Measurements from ENCODE around the gene ANKZF1.
"Not testable (repeated sequence)": the region's sequence is repeated elsewhere in the genome, so short reads cannot be mapped to it uniquely, and the experiment has no call there.

Gene ANKZF1

DNA sequence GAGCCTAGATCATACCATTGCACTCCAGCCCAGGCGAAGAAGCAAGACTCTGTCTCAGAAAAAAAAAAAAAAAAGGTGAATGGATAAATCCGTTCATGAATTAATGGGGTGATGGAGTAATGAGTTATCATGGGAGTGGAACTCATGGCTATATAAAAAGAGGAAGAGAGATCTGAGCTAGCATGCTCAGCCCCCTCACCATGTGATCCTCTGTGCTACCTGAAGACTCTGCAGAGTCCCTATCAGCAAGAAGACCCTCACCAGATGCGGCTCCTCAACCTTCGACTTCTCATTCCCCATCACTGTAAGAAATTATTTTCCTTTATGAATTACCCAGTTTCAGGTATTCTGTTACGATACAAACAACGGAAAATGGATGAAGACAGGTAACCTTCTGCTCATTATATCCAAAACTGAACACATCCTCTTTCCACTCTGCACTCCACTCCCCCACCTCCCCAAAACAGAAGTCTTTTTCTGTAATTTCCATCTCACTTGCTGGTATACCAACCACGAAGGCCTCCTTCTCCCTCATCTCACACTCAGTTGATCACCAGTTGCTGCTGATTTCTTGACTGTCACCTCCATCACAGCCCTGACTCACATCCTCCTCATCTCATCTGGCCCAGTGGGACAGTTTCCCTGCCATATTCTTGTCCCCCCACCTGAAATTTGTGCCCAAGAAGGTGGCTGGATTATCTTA, 42.7 kb upstream of the ANKZF1 start:
- TF ChIP-seq, protein P1, sequence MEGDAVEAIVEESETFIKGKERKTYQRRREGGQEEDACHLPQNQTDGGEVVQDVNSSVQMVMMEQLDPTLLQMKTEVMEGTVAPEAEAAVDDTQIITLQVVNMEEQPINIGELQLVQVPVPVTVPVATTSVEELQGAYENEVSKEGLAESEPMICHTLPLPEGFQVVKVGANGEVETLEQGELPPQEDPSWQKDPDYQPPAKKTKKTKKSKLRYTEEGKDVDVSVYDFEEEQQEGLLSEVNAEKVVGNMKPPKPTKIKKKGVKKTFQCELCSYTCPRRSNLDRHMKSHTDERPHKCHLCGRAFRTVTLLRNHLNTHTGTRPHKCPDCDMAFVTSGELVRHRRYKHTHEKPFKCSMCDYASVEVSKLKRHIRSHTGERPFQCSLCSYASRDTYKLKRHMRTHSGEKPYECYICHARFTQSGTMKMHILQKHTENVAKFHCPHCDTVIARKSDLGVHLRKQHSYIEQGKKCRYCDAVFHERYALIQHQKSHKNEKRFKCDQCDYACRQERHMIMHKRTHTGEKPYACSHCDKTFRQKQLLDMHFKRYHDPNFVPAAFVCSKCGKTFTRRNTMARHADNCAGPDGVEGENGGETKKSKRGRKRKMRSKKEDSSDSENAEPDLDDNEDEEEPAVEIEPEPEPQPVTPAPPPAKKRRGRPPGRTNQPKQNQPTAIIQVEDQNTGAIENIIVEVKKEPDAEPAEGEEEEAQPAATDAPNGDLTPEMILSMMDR (conservative IDR thresholded peaks at IDR 0.05): no peak
- H3K27ac ChIP-seq: no peak overlapping the region

DNA sequence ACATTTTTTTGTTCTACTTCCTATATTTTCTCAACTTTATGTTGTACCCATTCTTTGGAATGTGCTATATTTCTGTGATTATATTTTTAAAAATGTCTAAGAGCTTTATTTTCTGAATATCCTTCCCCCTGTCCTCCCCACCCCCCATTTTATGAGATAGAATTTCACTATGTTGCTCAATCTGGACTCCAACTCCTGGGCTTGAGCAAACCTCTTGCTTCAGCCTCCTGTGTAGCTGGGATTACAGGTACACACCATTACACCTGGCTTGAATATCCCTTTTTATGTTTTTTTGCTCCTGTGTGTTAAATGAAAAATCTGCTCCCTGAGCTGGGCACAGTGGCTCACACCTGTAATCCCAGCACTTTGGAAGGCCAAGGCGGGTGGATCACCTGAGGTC, 32.2 kb upstream of the ANKZF1 start:
- TF ChIP-seq, protein P1 (conservative IDR thresholded peaks at IDR 0.05): no peak

DNA sequence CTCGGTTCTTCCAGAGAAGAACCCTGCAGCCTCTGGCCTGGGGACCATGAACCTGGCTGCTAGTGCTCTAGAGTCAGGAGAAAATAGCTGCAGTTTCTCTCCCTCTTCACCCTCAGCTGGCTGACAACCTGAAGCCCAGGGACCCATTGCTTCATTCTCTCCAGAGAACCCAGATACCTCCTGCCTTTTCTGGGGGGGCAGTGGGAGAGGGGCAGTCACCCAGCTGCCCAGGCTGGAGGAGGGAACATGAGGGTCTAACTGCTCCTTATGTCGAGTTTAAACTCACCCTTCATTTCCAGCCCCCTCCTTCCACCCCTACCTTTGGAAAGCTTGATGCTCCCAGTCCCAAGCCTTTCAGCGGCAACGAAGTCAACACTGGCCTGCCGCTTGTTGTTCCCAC, 30.6 kb upstream of the ANKZF1 start:
- H3K27ac ChIP-seq: no peak overlapping the region
- TF ChIP-seq, protein P1 (conservative IDR thresholded peaks at IDR 0.05): no peak

More for the DNA sequence above, 32.2 kb upstream of the ANKZF1 start:
- H3K27ac ChIP-seq: no peak overlapping the region

DNA sequence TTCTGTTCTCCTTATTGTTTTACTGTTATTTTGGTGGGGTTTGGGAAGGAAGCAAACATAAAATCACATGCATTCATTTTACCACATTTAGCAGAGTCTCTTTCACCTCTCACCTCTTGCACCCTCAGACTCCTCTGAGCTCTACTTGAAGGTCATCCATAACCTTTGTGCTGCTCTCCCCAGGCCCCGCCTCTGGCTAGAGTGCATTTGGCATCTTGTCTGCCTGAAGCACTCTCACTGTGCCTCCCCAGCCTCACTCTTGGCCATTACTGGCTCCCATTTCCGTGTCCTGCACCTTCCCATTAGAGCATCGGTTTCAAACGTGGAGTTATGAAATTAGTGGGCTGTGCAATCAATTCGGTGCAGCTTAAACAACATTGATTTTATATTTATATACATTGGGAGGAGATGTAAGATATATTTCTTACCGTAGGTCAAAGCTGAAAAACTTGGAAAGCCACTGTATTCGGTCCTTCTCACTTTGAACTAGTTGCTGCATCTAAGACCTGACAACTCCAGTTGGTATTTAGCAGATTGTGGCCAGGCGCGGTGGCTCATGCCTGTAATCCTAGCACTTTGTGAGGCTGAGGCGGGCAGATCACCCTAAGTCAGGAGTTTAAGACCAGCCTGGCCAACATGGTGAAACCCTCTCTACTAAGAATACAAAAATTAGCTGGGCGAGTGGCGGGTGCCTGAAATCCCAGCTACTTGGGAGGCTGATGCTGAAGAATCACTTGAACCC, 30.0 kb upstream of the ANKZF1 start:
- TF ChIP-seq, protein P1 (conservative IDR thresholded peaks at IDR 0.05): no peak
- H3K27ac ChIP-seq: no peak overlapping the region

DNA sequence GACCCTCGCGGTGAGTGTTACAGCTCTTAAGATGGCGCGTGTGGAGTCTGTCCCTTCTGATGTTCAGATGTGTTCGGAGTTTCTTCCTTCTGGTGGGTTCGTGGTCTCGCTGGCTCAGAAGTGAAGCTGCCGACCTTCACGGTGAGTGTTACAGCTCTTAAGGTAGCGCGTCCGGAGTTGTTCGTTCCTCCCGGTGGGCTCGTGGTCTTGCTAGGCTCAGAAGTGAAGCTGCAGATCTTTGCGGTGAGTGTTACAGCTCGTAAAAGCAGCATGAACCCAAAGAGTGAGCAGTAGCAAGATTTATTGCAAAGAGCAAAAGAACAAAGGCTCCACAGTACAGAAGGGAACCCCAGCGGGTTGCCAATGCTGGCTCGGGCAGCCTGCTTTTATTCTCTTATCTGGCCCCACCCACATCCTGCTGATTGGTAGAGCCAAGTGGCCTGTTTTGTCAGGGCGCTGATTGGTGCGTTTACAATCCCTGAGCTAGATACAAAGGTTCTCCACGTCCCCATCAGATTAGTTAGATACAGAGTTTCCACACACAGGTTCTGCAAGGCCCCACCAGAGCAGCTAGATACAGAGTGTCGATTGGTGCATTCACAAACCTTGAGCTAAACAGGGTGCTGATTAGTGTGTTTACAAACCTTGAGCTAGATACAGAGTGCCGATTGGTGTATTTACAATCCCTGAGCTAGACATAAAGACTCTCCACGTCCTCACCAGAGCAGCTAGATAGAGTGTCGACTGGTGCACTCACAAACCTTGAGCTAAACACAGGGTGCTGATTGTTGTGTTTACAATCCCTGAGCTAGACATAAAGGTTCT, 28.9 kb upstream of the ANKZF1 start:
- H3K27ac ChIP-seq: not testable (repeated sequence)

DNA sequence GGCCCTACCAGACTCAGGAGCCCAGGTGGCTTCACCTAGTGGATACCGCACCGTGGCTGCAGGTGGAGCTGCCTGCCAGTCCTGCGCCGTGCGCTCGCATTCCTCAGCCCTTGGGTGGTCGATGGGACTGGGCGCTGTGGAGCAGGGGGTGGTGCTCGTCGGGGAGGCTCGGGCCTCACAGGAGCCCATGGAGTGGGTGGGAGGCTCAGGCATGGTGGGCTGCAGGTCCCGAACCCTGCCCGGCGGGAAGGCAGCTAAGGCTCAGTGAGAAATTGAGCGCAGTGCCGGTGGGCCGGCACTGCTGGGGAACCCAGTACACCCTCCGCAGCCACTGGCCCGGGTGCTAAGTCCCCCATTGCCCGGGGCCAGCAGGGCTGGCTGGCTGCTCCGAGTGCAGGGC, 28.3 kb upstream of the ANKZF1 start:
- H3K27ac ChIP-seq: peak overlapping the region; percentile 49; the same call in 1 of the 2 replicates

DNA sequence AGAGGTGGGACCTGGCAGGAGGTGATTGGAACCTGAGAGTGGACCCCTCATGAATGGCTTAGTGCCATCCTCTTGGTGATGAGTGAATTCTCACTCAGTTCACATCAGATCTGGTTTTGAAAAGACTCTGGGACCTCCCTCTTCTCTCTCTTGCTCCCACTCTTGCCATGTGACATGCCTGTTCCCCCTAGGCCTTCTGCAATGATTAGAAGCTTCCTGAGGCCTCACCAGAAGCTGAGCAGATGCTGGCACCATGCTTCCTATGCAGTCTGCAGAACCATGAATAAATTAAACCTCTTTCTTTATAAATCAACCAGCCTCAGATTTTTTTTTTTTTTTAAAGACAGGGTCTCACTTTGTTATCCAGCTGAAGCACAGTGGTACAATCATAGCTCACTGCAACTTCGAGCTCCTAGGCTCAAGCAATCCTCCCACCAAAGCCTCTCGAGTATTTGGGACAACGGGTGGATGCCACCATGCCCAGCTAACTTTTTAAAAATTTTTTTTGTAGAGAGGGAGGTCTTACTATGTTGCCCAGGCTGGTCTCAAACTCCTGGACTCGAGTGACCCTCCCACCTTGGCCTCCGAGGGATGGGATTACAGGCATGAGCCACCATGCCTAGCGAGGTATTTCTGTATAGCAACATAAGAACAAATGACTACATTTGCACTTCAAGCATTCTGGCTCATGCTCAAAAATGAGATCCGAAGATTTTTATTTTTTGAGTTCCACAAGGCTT, 25.0 kb upstream of the ANKZF1 start:
- no peak overlapping the region for H3K27ac ChIP-seq
- TF ChIP-seq, protein P1 (conservative IDR thresholded peaks at IDR 0.05): no peak

DNA sequence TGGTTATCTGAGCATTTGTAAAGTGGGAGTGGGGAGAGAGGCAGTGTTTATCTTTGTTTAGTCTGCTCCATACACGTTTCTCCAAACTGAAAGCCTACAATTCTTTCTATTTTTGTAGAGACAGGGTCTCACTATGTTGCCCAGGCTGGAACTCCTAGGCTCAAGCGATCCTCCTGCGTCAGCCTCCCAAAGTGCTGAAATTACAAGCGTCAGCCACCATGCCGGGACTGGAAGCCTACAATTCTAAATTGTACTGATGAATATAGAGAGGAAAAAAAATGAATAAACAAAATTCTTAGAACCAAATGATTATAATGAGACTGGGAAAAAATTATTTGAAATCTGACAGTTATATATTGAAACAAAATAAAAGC, 24.5 kb upstream of the ANKZF1 start:
- H3K27ac ChIP-seq: no peak overlapping the region
- TF ChIP-seq, protein P1 (conservative IDR thresholded peaks at IDR 0.05): no peak
